CD4-positive, alpha-beta memory T cell (primary cell): ENCODE results near the gene ACADS. TPM values are rescaled to one million over a fixed set of nuclear protein-coding genes. Genes with fewer than 3 reads are reported as not detected.

Experiments used
- CTCF ChIA-PET: fragments of 350-600 bp; sonication (Branson Sonifier 250); formaldehyde crosslinking; loops from one replicate; lab custom pipeline; 2021; ENCODE audit warnings: inconsistent platforms; ENCODE audit not compliant: partially characterized antibody; lab: Charles Lee
- POLR2A ChIA-PET: fragments of 350-600 bp; sonication (Branson Sonifier 250); formaldehyde crosslinking; loops from one replicate; lab custom pipeline; 2021; ENCODE audit not compliant: partially characterized antibody; lab: Charles Lee
- DNase-seq, 5 donors: peaks; one replicate each; pipeline versions ENCODE4 v3.0.0 to v3.0.0-alpha.2; 2020 to 2022; ENCODE audit warnings: mixed read lengths in 1 of 5
- H3K27ac ChIP-seq: one replicate; pipeline ENCODE4 v1.7.0; 2013; ENCODE audit warnings: low read depth, low read length
- H3K27me3 ChIP-seq: 2 replicates; pipeline ENCODE4 v1.7.0; 2013; ENCODE audit warnings: mild to moderate bottlenecking, low read length, moderate library complexity; ENCODE audit not compliant: insufficient read depth
- H3K36me3 ChIP-seq: 2 replicates; pipeline ENCODE4 v1.7.0; 2013; ENCODE audit warnings: mild to moderate bottlenecking, low read length, moderate library complexity; ENCODE audit not compliant: insufficient read depth
- H3K4me1 ChIP-seq: 2 replicates; pipeline ENCODE4 v1.7.0; 2013; ENCODE audit warnings: mild to moderate bottlenecking, low read length, moderate library complexity; ENCODE audit not compliant: insufficient read depth
- H3K4me3 ChIP-seq, 2 donors: one replicate each; pipeline ENCODE4 v1.7.0; 2013; ENCODE audit warnings: low read length in 2 of 2, mild to moderate bottlenecking in 1 of 2
- H3K9me3 ChIP-seq, 2 donors: one replicate each; pipeline ENCODE4 v1.7.0; 2013; ENCODE audit warnings: low read length in 2 of 2, control low read depth in 1 of 2; ENCODE audit not compliant: control insufficient read depth in 1 of 2
- H3K27ac Mint-ChIP-seq, 7 donors: one replicate each; pipeline ENCODE4 v1.8.0; 2020 to 2021; ENCODE audit warnings: mixed read lengths in 7 of 7, mild to moderate bottlenecking in 6 of 7, inconsistent platforms in 3 of 7, moderate library complexity in 3 of 7
- H3K27me3 Mint-ChIP-seq, 2 donors: one replicate each; pipeline ENCODE4 v1.8.0; 2020 to 2021; ENCODE audit warnings: mixed read lengths in 2 of 2
- H3K36me3 Mint-ChIP-seq, 2 donors: one replicate each; pipeline ENCODE4 v1.8.0; 2020 to 2021; ENCODE audit warnings: mixed read lengths in 2 of 2, inconsistent platforms in 1 of 2, mild to moderate bottlenecking in 1 of 2
- H3K4me1 Mint-ChIP-seq, 4 donors: one replicate each; pipeline ENCODE4 v1.8.0; 2020 to 2021; ENCODE audit warnings: mixed read lengths in 4 of 4, mild to moderate bottlenecking in 1 of 4
- H3K4me3 Mint-ChIP-seq, 8 donors: one replicate each; pipeline ENCODE4 v1.8.0; 2020 to 2021; ENCODE audit warnings: mixed read lengths in 8 of 8, mild to moderate bottlenecking in 7 of 8, moderate library complexity in 6 of 8, inconsistent platforms in 3 of 8
- H3K9me3 Mint-ChIP-seq, 8 donors: one replicate each; pipeline ENCODE4 v1.8.0; 2020 to 2021; ENCODE audit warnings: mixed read lengths in 8 of 8, mild to moderate bottlenecking in 5 of 8, inconsistent platforms in 3 of 8, moderate library complexity in 1 of 8
- intact Hi-C: fragments of 100-400 bp; cut with micrococcal nuclease; formaldehyde crosslinking; loops from one replicate; pipeline ENCODE4 v1.15.1; 2023
- polyA plus RNA-seq, 2 donors: library from polyadenylated mRNA; unstranded; fragments of 300-500 nt; fragmentation: Illumina TruSeq; gene quantifications; one replicate each; pipeline ENCODE4 v1.2.3, GENCODE V29; 2021
- total RNA-seq, 2 experiments: library from RNA; stranded (reverse); gene quantifications; one replicate each; pipeline ENCODE4 v1.2.3, GENCODE V29; 2021

The ACADS gene
- total and polyA plus RNA-seq, 4 experiments from 2014 or later = 14.9 to 29.9 (median 18.1) TPM

- H3K27ac ChIP-seq = no peak overlapping the region
- H3K9me3 ChIP-seq = no peaks in the 10 kb centered on the region
- intact Hi-C loops = no loop called here
- H3K4me3 ChIP-seq = no peak overlapping the region
- peaks cover 28 to 65% (median 50%) of the 10 kb centered on the region in 4 donors for H3K4me1 Mint-ChIP-seq
- H3K27me3 ChIP-seq = no peaks in the 10 kb centered on the region
- peaks cover 18 to 32% of the 10 kb centered on the region in 2 donors for H3K36me3 Mint-ChIP-seq
- POLR2A ChIA-PET = no interaction called here
- H3K9me3 Mint-ChIP-seq = no peaks in the 10 kb centered on the region
- H3K27me3 Mint-ChIP-seq = no peaks in the 10 kb centered on the region
- H3K36me3 ChIP-seq = peaks cover 15% of the 10 kb centered on the region
- no peak overlapping the region for H3K27ac Mint-ChIP-seq
- CTCF ChIA-PET = interaction anchor here (1.3 to 2.4 kb wide), 2 partner anchors 8 to 41 kb away, joined by 4 to 13 read pairs; no protein-coding TSS in a partner anchor
- no peak for DNase-seq
- H3K4me1 ChIP-seq = peaks cover 48% of the 10 kb centered on the region
- no peak overlapping the region for H3K4me3 Mint-ChIP-seq
Observed at GRCh38 chr12:120690083-120690450, 35.6 kb upstream of the ACADS start.

DNA sequence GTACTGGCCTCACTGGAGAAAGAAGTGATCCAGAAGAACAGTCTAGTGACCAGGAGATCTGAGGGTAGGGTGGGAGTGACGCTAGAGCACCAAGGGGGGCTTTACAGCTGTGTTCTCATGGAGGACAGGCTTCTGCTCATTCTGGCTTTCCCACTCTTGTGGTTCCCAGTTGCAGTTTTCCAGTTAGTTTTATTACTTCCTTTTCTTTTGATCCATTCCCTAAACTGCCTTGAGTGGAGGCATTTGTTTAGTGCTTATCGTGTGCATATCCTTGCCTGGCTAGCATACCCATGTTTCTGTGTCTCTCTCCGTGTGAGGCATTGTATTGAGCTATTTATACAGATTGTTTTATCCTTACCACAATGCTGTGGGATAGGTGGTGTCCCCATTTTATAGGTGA is 34.6 kb upstream of the ACADS start:
- Mint-ChIP-seq H3K9me3 (no peaks in the 10 kb centered on the region), H3K27ac (no peak overlapping the region), H3K4me3 (peak overlapping the region in 1 of 8 donors; percentile 28), H3K36me3 (peaks cover 27 to 41% of the 10 kb centered on the region in 2 donors), H3K4me1 (peaks cover 28 to 65% (median 50%) of the 10 kb centered on the region in 4 donors), H3K27me3 (no peaks in the 10 kb centered on the region)
- Histone ChIP-seq H3K4me1 (peaks cover 43% of the 10 kb centered on the region), H3K36me3 (peaks cover 20% of the 10 kb centered on the region), H3K4me3 (no peak overlapping the region), H3K27me3 (no peaks in the 10 kb centered on the region), H3K9me3 (no peaks in the 10 kb centered on the region), H3K27ac (no peak overlapping the region)
- ChIA-PET POLR2A (interaction anchor here (0.6 kb wide), 1 partner anchor 191 kb away, joined by 4 read pairs; no protein-coding TSS in a partner anchor), CTCF (interaction anchor here (2.4 kb wide), 1 partner anchor 42 kb away, joined by 13 read pairs; no protein-coding TSS in a partner anchor)
- intact Hi-C loops = no loop called here
- no peak for DNase-seq

DNA sequence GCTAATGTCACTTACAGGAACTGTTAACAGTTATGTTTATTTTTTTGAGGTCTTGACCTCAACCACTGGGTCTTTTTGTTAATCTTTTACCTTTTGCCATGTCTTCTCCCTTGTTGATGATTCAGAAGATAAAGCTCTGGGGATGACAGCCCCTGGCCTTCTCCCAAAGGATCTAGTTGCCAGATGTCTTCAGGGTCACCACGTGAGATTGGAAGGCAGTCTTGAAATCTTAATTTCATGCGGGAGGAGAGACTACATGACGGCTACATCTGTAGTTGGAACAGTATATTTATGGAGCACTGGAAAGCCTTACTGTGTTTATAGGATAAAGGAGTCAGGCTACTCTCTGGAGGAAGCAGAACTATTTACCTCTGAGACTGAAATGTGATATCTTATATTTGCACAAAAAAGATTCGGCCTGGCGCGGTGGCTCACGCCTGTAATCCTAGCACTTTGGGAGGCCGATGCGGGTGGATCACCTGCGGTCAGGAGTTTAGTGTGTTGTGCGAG is 33.0 kb upstream of the ACADS start:
- H3K9me3 ChIP-seq = no peaks in the 10 kb centered on the region
- intact Hi-C loops = no loop called here
- Mint-ChIP-seq H3K9me3 (no peaks in the 10 kb centered on the region), H3K36me3 (peaks cover 43 to 50% of the 10 kb centered on the region in 2 donors), H3K4me3 (peak overlapping the region in 1 of 8 donors; percentile 47), H3K27ac (no peak overlapping the region), H3K4me1 (peaks cover 28 to 62% (median 46%) of the 10 kb centered on the region in 4 donors), H3K27me3 (no peaks in the 10 kb centered on the region)
- H3K27ac ChIP-seq = no peak overlapping the region
- H3K36me3 ChIP-seq = peaks cover 35% of the 10 kb centered on the region
- peaks cover 41% of the 10 kb centered on the region for H3K4me1 ChIP-seq
- DNase-seq = no peak
- ChIA-PET POLR2A (no interaction called here), CTCF (no interaction called here)
- H3K27me3 ChIP-seq = no peaks in the 10 kb centered on the region
- no peak overlapping the region for H3K4me3 ChIP-seq

DNA sequence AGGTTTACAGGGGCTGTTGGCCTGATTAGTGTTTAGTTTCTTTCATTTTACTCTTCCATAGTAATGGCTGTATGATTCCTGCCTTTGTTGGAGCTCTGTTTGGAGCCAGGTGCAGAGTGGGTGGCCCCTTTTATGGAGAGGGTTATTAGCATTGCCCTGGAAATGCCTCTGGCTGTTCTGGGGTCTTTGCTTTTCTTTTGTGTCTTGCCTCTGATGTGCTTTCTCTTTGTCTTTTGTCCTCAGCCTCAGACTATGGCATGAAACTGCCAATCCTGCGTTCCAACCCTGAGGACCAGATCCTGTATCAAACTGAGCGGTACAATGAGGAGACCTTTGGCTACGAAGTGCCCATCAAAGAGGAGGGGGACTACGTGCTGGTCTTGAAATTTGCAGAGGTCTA is 31.8 kb upstream of the ACADS start:
- Mint-ChIP-seq H3K27me3 (no peaks in the 10 kb centered on the region), H3K27ac (peak overlapping the region in 1 of 7 donors; percentile 30), H3K36me3 (peaks cover 52 to 55% of the 10 kb centered on the region in 2 donors), H3K4me3 (no peak overlapping the region), H3K9me3 (no peaks in the 10 kb centered on the region), H3K4me1 (peaks cover 18 to 49% (median 35%) of the 10 kb centered on the region in 4 donors)
- peaks cover 47% of the 10 kb centered on the region for H3K36me3 ChIP-seq
- H3K4me3 ChIP-seq = no peak overlapping the region
- CTCF ChIA-PET = no interaction called here
- H3K27ac ChIP-seq = no peak overlapping the region
- POLR2A ChIA-PET = no interaction called here
- intact Hi-C loops = no loop called here
- no peaks in the 10 kb centered on the region for H3K27me3 ChIP-seq
- H3K9me3 ChIP-seq = no peaks in the 10 kb centered on the region
- no peak for DNase-seq
- H3K4me1 ChIP-seq = peaks cover 30% of the 10 kb centered on the region

DNA sequence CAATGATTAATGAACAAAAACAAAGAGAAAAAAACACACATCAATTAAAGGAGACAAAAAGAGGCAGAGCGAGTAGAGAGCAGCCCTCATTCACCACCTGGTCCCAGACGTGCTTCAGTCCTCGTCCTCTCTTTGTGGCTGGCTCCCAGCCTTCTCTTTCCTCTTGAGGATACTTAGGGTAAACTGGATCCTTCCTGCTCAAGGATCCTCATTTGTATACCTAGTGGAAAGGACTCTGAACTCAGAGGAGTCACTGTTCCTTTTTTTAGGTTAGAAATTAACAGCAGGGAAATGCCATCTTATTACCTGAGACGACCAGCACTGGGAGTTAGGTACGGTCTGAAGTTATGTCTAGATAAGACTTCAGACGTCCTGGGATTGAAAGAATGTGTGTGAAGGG is 29.0 kb upstream of the ACADS start:
- no peaks in the 10 kb centered on the region for H3K27me3 ChIP-seq
- H3K4me3 ChIP-seq = no peak overlapping the region
- DNase-seq = no peak
- H3K4me1 Mint-ChIP-seq = peaks cover 8 to 22% (median 12%) of the 10 kb centered on the region in 4 donors
- no peak overlapping the region for H3K27ac Mint-ChIP-seq
- no peaks in the 10 kb centered on the region for H3K9me3 ChIP-seq
- intact Hi-C loops = no loop called here
- POLR2A ChIA-PET = no interaction called here
- no peaks in the 10 kb centered on the region for H3K27me3 Mint-ChIP-seq
- peaks cover 8% of the 10 kb centered on the region for H3K4me1 ChIP-seq
- peaks cover 75 to 81% of the 10 kb centered on the region in 2 donors for H3K36me3 Mint-ChIP-seq
- no peak overlapping the region for H3K4me3 Mint-ChIP-seq
- H3K9me3 Mint-ChIP-seq = no peaks in the 10 kb centered on the region
- no peak overlapping the region for H3K27ac ChIP-seq
- peaks cover 74% of the 10 kb centered on the region for H3K36me3 ChIP-seq
- CTCF ChIA-PET = no interaction called here

- Mint-ChIP-seq H3K4me3 (no peak overlapping the region), H3K36me3 (peaks cover 79 to 84% of the 10 kb centered on the region in 2 donors), H3K9me3 (no peaks in the 10 kb centered on the region), H3K27ac (peak overlapping the region in 2 of 7 donors; percentile 13 to 43), H3K27me3 (no peaks in the 10 kb centered on the region), H3K4me1 (peaks cover 4 to 15% (median 7%) of the 10 kb centered on the region in 4 donors)
- CTCF ChIA-PET = interaction anchor here (1.0 to 1.9 kb wide), 6 partner anchors 8 to 115 kb away, joined by 3 to 6 read pairs (median 4); no protein-coding TSS in a partner anchor
- H3K36me3 ChIP-seq = peaks cover 76% of the 10 kb centered on the region
- peaks cover 2% of the 10 kb centered on the region for H3K4me1 ChIP-seq
- intact Hi-C loops = no loop called here
- H3K4me3 ChIP-seq = no peak overlapping the region
- H3K9me3 ChIP-seq = no peaks in the 10 kb centered on the region
- H3K27me3 ChIP-seq = no peaks in the 10 kb centered on the region
- no peak overlapping the region for H3K27ac ChIP-seq
- POLR2A ChIA-PET = interaction anchor here (1.6 to 1.9 kb wide), 2 partner anchors 9 to 11 kb away, joined by 3 to 5 read pairs; partner anchors contain the start of gene MLEC
- DNase-seq = no peak
Observed at GRCh38 chr12:120697344-120697743, 28.3 kb upstream of the ACADS start.

DNA sequence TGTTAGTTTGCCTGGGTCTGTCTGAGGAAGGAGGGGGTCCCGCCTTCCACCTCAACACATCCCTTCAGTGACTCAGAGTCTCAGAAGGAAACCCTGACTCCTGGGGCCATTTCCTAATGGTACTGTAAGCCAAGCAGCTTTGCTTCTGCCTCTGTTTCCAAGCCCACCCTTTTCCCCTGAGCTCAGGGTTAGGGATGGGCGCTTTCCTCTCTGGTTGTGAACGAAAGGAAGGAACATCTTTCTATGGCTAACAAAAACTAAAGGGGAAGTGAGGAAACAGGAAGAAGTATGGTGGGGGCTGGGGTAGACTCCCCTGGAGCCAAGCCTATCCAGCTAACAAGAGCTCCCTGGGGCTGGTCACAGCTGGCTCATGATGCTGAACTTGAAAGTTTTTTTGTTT is 27.0 kb upstream of the ACADS start:
- Mint-ChIP-seq H3K27me3 (no peaks in the 10 kb centered on the region), H3K36me3 (peaks cover 75 to 80% of the 10 kb centered on the region in 2 donors), H3K4me3 (no peak overlapping the region), H3K27ac (peak overlapping the region in 2 of 7 donors; percentile 13 to 23), H3K4me1 (peaks cover 0 to 5% (median 0%) of the 10 kb centered on the region in 4 donors), H3K9me3 (no peaks in the 10 kb centered on the region)
- intact Hi-C loops = no loop called here
- no peak overlapping the region for H3K4me3 ChIP-seq
- H3K36me3 ChIP-seq = peaks cover 79% of the 10 kb centered on the region
- DNase-seq = no peak
- POLR2A ChIA-PET = interaction anchor here (1.6 to 2.0 kb wide), 3 partner anchors 11 to 12 kb away, joined by 3 to 6 read pairs (median 5); partner anchors contain the start of genes MLEC and UNC119B
- no peaks in the 10 kb centered on the region for H3K4me1 ChIP-seq
- H3K27ac ChIP-seq = no peak overlapping the region
- no peaks in the 10 kb centered on the region for H3K9me3 ChIP-seq
- no peaks in the 10 kb centered on the region for H3K27me3 ChIP-seq
- CTCF ChIA-PET = interaction anchor here (1.2 to 1.9 kb wide), 6 partner anchors 9 to 117 kb away, joined by 3 to 7 read pairs (median 4); partner anchors contain the start of gene ACADS
